ENCODE data around the gene RUNX2. TPM values are rescaled to one million over a fixed set of nuclear protein-coding genes. Genes with fewer than 3 reads are reported as not detected.

RUNX2 gene
- total RNA-seq, 1 experiment from 2014 or later, result 7.0 TPM

- ATAC-seq (no peak), DNase-seq (ENCODE audit: low read depth, low spot score) (no peak)
- POLR2A ChIA-PET, result no interaction called here
- Histone ChIP-seq H3K27me3 (ENCODE audit: control insufficient read depth, insufficient read depth, low read length) (no peaks in the 10 kb centered on the region), H3K27ac (ENCODE audit: low read length) (no peak overlapping the region), H3K9me3 (ENCODE audit: control insufficient read depth, insufficient read depth, low read depth, low read length) (no peaks in the 10 kb centered on the region), H3K4me3 (ENCODE audit: low read depth in 2 of 2, low read length in 2 of 2) (no peak overlapping the region), H3K4me1 (ENCODE audit: control insufficient read depth, insufficient read depth, low read length) (no peaks in the 10 kb centered on the region), H3K36me3 (ENCODE audit: control insufficient read depth, insufficient read depth, low read length) (no peaks in the 10 kb centered on the region)
- TF ChIP-seq TCF7L2 (IDR thresholded peaks at IDR 0.05; ENCODE audit: low read depth, low read length), result no peak
- no peak for TF ChIP-seq CTCF (IDR thresholded peaks at IDR 0.05)
- TF ChIP-seq POLR2AphosphoS5 (IDR thresholded peaks at IDR 0.05; ENCODE audit: low read depth, low read length), result no peak
- no peak for TF ChIP-seq REST (IDR thresholded peaks at IDR 0.05; ENCODE audit: insufficient read depth in 1 of 2, low read depth in 2 of 2, low read length in 1 of 2)
- TF ChIP-seq SIN3A (IDR thresholded peaks at IDR 0.05; ENCODE audit: borderline replicate concordance, insufficient read depth, low read depth, low read length), result no peak
- in situ Hi-C loops (cut with HindIII; ENCODE audit: low pct_unique_long_range_greater_than_20kb, low sequenced_read_pairs), result no loop called here
- no TSS peak for BruUV-seq (replicated peaks)
- CTCF ChIA-PET, result no interaction called here
- intact Hi-C loops (cut with micrococcal nuclease; ENCODE audit: unreplicated experiment), result no loop called here
Measured at GRCh38 chr6:45568626-45569025, 240.5 kb downstream of the RUNX2 start.

- H3K36me3 ChIP-seq (ENCODE audit: control insufficient read depth, insufficient read depth, low read length), result no peaks in the 10 kb centered on the region
- intact Hi-C loops (cut with micrococcal nuclease; ENCODE audit: unreplicated experiment), result no loop called here
- H3K4me1 ChIP-seq (ENCODE audit: control insufficient read depth, insufficient read depth, low read length), result no peaks in the 10 kb centered on the region
- H3K27ac ChIP-seq (ENCODE audit: low read length), result no peak overlapping the region
- no peaks in the 10 kb centered on the region for H3K27me3 ChIP-seq (ENCODE audit: control insufficient read depth, insufficient read depth, low read length)
- BruUV-seq (replicated peaks), result no TSS peak
- TF ChIP-seq TCF7L2 (IDR thresholded peaks at IDR 0.05; ENCODE audit: low read depth, low read length), result no peak
- TF ChIP-seq SIN3A (IDR thresholded peaks at IDR 0.05; ENCODE audit: borderline replicate concordance, insufficient read depth, low read depth, low read length), result no peak
- no peak for TF ChIP-seq POLR2AphosphoS5 (IDR thresholded peaks at IDR 0.05; ENCODE audit: low read depth, low read length)
- TF ChIP-seq CTCF (IDR thresholded peaks at IDR 0.05), result no peak
- no peak for TF ChIP-seq REST (IDR thresholded peaks at IDR 0.05; ENCODE audit: insufficient read depth in 1 of 2, low read depth in 2 of 2, low read length in 1 of 2)
- POLR2A ChIA-PET, result no interaction called here
- no peak overlapping the region for H3K4me3 ChIP-seq (ENCODE audit: low read depth in 2 of 2, low read length in 2 of 2)
- no peak for ATAC-seq
- H3K9me3 ChIP-seq (ENCODE audit: control insufficient read depth, insufficient read depth, low read depth, low read length), result no peaks in the 10 kb centered on the region
- in situ Hi-C loops (cut with HindIII; ENCODE audit: low pct_unique_long_range_greater_than_20kb, low sequenced_read_pairs), result no loop called here
- CTCF ChIA-PET, result no interaction called here
- DNase-seq (ENCODE audit: low read depth, low spot score), result no peak
Measured at GRCh38 chr6:45569210-45569945, 241.2 kb downstream of the RUNX2 start.
